NK-92 treated with Interleukin-12 subunit alpha and Interleukin-12 subunit beta, amount 100 ng/mL, for 24 hours (cell line): ENCODE measurements around the gene OR4E2.
"Not testable (repeated sequence)": the region's sequence is repeated elsewhere in the genome, so short reads cannot be mapped to it uniquely, and the experiment has no call there.

Experiments
- DNase-seq: peaks from one replicate; lab custom pipeline; 2025; lab: John Stamatoyannopoulos, UW

The OR4E2 gene, protein sequence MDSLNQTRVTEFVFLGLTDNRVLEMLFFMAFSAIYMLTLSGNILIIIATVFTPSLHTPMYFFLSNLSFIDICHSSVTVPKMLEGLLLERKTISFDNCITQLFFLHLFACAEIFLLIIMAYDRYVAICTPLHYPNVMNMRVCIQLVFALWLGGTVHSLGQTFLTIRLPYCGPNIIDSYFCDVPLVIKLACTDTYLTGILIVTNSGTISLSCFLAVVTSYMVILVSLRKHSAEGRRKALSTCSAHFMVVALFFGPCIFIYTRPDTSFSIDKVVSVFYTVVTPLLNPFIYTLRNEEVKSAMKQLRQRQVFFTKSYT

DNA sequence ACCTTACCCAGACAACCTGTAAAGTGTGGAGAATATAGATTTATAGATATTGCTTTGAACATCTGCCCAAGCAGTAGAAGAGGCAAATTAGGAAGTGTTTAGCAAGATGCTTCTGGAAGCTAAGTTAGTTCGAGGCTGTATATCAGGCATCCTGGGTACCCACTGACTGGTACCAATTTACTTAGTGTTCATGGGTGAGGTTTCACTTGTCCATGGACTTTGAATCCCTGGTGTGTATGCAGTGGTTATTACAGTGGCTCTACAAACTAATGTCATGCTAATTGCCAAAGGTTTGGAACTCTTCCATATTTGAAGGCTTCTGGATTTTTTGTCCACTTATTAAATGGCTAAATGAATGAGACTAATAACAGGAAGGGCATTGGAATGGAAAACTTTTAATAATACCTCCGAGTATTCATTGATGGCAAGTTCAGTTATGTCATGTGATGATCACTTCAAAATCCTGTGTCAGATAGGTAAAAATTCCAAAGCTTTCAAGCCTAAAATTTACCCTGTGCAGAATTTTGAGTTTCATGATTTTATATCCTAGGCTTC is at the start of gene OR4E2:
OR4E2 (plus strand) TSS at position 505 of the 555 bp plus-strand sequence. CDS start 11,248 bp downstream, outside the sequence.
- DNase-seq, result no peak

DNA sequence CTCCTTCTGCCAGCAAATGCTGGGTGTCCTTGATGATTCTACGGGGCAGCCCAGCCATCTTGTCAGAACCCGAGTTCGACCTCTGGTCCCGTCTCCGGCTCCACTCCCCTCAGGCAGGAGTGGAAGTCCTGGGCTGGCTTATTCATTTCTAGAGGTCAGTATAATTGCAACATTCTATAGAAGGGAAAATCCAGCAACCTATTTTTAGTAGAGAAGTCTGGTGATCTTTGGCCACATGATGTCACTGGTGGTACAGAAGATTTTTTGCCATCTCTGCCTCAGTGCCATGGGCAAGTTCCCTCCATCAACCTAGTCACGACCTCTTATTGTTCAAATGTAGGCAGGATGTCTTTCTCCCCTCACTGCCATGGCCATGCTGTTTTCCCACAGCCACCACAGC is 41.3 kb upstream of the OR4E2 start:
- DNase-seq, result no peak

GRCh38 chr14:21614240-21614639 is 39.4 kb upstream of the OR4E2 start:
- DNase-seq, result no peak

DNA sequence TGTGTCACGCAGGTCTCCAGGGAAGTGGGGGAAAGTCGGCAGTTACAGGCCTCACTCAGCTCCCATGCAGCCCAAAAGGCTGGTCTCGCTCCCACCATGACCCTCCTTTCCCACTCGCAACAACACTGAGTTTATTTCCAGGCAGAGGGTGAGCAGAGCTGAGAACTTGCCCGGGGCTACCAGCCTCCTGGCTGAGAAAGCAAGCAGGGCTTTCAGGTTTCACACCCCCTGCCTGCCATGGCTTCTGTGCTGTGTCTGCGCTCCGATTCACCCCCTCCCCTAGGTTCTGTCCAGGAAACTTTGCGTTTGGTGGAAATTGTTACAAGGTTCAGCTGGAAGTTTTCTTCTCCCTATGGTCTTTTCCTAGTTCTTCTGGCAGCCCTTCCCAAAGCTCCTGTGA is 36.0 kb upstream of the OR4E2 start:
- no peak for DNase-seq

- DNase-seq, result no peak
These were observed 27.0 kb upstream of the OR4E2 start for GRCh38 chr14:21626491-21627230.

DNA sequence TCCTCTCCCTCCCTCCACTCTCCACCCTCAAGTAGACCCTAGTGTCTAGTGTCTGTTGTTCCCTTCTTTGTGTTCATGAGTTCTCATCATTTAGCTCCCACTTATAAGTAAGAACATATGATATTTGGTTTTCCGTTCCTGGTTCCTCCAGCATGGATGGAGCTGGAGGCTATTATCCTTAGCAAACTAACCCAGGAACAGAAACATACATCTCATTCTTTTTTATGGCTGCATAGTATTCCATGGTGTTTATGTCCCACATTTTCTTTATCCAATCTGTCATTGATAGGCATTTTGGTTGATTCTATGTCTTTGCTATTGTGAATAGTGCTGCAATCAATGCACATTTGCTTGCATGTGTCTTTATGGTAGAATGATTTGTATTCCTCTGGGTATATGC is 23.1 kb upstream of the OR4E2 start:
- not testable (repeated sequence) for DNase-seq

DNA sequence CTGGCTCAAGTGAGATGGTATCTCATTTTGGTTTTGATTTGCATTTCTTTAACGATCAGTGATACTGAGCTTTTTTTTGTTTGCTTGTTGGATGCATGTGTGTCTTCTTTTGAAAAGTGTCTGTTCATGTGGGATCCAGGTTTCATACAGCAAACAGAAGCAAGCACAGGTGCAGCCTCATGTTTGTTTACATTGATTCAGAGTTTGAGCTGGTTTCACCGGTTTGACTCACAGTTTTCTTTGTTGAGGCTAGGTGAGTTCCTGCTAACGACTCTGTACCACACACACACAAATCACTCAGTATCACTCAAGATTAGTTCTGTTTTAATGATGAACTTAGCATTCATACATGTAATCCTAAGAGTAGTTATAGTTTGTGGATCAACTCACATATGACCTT is 22.6 kb upstream of the OR4E2 start:
- no peak for DNase-seq

GRCh38 chr14:21634840-21635239 is 18.8 kb upstream of the OR4E2 start, which contains the start of gene OR10G2:
TSS of gene OR10G2 (minus strand) at chr14:21634940. CDS start at chr14:21634842, 98 bp downstream.
- no peak for DNase-seq

GRCh38 chr14:21642683-21643082 is 11.0 kb upstream of the OR4E2 start:
- no peak for DNase-seq

GRCh38 chr14:21643407-21643806 is 10.2 kb upstream of the OR4E2 start:
- no peak for DNase-seq

DNA sequence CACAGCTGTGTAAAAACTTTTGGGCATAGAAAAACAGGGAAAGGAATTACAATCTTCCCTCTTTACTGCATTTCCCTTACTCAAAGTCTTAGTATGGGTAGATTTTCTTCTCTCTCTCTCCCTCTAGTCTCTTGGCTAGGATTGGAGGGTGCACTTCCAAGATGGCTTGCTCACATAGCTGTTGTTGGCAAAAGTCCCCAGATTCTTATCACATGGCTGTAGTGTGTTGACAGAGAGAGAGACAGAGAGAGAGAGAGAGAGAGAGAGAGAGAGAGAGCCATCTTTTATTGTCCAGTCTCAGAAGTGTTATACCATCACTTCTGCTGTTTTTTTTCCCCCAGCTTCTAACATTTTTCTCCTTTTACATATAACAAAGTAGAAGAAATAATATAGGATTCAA is 6.3 kb upstream of the OR4E2 start:
- DNase-seq, result no peak

DNA sequence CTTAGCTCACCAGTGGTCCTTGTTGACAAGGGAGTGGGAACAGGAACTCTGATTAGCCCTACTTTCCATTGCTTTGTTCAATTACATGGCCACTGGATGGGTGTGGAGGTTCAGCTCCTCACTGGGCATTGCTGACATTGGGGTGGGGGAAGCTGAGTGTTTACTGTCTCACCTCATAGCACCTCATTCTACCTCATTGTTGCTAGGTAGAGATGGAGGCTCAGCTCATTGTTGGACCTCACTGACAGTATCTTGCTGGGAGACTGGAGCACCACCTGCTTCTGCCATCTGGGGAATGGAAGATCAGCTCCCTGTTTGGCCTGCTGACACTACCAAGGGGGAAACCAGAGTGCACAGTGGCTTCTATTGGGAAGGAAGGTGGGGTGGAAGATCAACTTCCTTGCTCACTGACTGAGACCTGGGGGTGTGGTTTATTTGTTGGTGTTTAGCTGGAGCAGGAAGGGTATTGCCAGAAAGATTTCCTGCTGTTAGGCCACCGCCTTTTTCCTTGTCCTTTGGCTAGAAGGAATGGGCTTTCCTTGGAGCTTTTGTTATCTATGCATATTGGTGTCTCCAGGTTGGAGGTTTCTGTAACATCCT is 1.3 kb upstream of the OR4E2 start:
- DNase-seq, result no peak

DNA sequence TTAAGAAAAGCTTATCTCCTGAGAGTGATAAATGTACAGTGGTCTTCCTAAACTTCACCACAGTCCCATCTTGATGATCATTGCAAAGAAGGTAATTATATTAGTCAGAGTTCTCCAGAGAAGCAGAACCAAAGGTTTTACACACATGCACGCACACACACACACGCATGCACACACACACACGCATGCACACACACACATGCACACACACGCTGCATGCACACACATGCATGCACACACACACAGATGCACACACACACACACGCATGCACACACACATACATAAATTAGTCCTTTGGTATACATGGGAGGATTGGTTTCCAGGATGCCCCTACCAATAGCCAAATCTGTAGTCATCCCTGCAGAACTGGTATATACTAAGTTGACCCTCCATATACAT is 580 bp downstream of the OR4E2 start:
- DNase-seq, result no peak

GRCh38 chr14:21656980-21657379 is 3.3 kb downstream of the OR4E2 start:
- DNase-seq, result no peak

DNA sequence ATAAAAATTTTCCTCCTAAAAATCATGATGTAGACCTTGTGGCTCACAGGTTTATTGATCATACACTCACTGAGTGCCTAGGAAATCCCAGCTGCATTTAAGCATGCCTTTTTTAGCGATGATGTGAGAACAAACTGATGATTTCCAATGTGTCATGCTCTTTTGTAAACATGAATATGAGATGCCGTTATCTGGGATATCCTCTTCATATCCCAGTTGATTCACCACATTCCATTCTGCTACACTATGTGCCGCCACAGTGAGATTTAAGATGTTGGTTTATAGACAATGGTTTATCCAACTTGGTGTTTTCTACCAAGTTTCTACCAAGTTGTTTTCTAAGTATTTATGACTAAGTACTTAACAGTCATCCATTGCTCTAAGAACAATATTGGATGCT is 14.7 kb downstream of the OR4E2 start:
- DNase-seq, result no peak

DNA sequence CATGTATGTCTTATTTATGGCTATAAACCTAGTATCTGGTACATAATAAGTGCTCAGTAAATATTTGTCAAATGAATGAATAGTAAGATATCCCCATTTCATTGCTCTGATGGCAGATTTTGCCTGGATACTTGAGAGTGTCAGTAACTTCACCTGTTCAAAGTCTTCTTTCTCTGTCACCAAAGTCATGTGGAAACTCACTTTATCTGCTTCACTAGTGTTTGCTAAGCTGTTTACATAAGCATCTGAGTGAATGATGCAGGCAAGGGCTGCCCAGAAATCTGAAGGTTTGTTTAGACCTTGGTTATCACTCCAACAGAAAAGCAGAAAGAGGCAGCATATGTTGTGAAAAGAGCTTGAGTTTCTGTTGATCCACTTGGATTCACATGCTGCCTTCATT is 15.6 kb downstream of the OR4E2 start:
- no peak for DNase-seq

DNA sequence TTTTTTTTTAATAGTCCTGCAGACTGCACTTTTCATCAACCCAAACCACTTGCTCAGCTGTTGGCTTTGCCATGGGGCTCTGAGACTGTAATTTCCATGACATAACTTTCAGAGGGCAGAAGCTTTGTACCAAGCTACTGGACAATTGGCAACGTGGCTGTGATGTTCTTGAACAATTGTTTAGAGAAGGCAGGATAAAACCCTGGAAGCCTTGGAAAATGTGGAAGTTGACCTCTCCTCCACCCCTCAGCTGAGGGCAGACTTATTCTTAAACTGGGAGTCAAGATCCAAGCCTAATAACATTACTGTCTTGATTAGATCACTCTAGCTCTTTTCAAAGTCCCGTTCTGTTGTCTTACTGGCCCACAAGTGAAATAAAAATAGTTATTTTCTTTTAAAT is 17.7 kb downstream of the OR4E2 start:
- no peak for DNase-seq

GRCh38 chr14:21672116-21672515 is 18.5 kb downstream of the OR4E2 start:
- no peak for DNase-seq

GRCh38 chr14:21673718-21674117 is 20.1 kb downstream of the OR4E2 start, which contains the start of gene OR4E1:
TSS of gene OR4E1 (minus strand) at chr14:21673818. CDS start at chr14:21670935, 2,883 bp downstream.
- no peak for DNase-seq

DNA sequence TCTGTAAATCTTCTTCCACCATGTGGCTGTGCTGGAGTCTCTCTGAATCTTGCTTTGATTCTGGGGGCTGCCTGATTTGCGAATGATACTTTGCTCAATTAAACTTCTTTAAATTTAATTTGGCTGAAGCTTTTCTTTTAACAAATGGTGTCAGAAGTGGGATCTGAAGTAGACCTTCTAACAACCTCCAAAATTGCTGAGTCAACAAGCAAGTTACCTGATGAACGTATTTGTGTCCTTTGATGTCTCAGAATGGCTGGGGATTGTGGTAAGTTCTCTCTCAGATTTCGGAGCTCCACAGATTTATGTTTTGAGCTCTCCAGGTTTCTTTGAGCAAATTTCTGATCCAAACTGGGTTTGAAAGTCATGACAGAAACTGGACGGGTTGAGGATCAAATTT is 21.9 kb downstream of the OR4E2 start:
- no peak for DNase-seq

DNA sequence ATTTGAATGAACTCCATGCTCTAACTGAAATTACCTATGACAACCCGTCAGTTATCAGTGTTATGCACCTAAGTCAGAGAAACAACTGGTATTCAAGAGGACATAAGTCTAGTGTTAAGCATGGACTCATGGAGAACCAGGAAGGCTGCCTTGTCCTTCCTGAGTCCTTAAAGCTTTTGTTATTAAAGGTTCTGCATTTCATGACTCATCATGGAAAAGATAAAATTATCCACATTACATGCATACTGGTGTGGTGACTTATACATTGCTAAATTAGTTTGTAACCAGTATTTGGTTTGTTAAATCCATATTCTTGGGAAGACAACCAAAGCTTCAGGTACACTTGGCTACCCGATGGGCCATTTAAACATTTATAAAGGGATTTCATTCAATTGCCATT is 26.4 kb downstream of the OR4E2 start:
- no peak for DNase-seq

DNA sequence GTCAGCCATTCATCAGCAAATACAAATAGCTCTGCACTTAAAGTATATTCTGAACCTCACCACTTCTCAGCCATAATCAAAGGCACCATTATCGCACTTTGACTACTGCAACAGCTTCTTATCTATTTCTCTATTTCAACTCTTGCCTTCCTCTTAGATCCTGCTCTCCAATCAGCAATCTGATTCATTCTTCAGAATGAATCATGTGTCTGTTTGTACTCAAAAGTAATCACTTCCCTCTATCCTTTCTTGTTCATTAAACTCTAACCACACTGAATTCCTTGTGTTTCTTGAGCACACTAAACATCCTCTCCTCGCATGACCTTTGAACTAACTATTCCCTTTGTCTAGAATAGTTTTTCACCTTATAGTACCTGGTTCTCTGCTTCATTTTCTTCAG is 32.8 kb downstream of the OR4E2 start:
- no peak for DNase-seq

DNA sequence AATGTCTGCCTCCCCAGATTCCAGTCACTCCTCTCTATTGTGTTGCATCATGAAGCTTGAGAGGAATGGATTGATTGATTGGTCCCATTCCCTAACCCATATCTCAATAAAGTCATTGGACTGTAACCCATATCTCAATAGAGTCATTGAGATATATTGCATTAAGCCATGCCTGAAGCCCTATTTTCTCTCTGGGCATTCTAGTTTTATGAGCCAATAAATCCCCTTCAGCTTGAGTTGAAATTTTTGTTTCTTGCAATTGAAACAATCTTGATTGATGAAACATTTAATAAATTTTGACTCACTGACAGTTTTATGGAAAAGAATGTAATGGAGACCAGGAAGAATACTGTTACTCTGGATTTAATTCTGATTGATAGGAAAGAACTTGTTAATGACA is 40.8 kb downstream of the OR4E2 start:
- DNase-seq, result no peak
